ENCODE data around the gene PKD1.

The PKD1 gene

GRCh38 chr16:2046893-2047329, 88.8 kb downstream of the PKD1 start:
- in situ Hi-C loops (cut with MboI; ENCODE audit: low sequenced_read_pairs, unreplicated experiment), result no loop called here
- DNase-seq (ENCODE audit: low spot score), result no peak
- TF ChIP-seq, protein P1, sequence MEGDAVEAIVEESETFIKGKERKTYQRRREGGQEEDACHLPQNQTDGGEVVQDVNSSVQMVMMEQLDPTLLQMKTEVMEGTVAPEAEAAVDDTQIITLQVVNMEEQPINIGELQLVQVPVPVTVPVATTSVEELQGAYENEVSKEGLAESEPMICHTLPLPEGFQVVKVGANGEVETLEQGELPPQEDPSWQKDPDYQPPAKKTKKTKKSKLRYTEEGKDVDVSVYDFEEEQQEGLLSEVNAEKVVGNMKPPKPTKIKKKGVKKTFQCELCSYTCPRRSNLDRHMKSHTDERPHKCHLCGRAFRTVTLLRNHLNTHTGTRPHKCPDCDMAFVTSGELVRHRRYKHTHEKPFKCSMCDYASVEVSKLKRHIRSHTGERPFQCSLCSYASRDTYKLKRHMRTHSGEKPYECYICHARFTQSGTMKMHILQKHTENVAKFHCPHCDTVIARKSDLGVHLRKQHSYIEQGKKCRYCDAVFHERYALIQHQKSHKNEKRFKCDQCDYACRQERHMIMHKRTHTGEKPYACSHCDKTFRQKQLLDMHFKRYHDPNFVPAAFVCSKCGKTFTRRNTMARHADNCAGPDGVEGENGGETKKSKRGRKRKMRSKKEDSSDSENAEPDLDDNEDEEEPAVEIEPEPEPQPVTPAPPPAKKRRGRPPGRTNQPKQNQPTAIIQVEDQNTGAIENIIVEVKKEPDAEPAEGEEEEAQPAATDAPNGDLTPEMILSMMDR (IDR thresholded peaks at IDR 0.05; ENCODE audit: borderline replicate concordance, control extremely low read depth, extremely low read depth, insufficient read depth, missing control alignments), result no peak

GRCh38 chr16:2045965-2046892, 89.5 kb downstream of the PKD1 start:
- in situ Hi-C loops (cut with MboI; ENCODE audit: low sequenced_read_pairs, unreplicated experiment), result no loop called here
- TF ChIP-seq, protein P1 (IDR thresholded peaks at IDR 0.05; ENCODE audit: borderline replicate concordance, control extremely low read depth, extremely low read depth, insufficient read depth, missing control alignments), result no peak
- no peak for DNase-seq (ENCODE audit: low spot score)

- in situ Hi-C loops (cut with MboI; ENCODE audit: low sequenced_read_pairs, unreplicated experiment), result no loop called here
- DNase-seq (ENCODE audit: low spot score), result no peak
These were observed 91.2 kb downstream of the PKD1 start for GRCh38 chr16:2044541-2044940.

DNA sequence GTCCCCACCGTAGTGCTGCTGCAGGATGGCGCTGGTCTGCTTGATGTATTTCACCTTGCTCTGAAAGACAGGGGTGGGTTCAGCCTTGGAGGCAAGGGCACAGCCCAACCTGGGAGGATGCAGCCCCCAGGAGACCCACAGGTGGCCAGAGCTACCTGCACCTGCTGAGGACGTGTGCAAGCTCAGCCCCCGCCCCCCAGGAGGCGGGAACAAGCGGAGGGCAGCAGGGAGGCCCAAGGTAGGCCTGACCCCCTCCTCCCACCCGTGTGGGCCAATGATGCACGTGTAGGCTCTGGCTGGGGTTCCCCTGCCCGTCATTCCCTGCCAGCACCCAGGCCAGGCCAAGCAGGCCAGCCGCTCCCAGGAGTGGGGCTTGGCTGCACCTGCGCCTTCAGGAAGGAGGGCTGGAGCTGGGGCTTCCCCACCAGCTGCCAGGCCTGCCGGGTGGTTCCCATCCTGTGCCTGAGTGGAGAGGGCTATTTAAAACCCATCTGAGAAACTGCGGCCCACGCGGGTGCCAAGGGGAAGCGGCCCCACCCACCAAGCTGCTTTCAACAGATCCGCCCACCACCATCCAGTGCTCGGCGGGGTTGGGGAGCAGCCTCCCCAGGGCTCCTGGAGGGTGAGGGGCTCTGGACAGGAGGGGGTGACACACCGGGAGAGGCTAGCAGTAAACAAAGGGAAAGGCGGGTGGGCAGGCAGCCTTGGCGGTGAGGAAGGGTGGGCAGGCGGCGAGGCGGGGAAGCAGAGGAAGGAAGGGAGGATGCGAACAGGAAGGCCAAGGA, 91.8 kb downstream of the PKD1 start:
- TF ChIP-seq, protein P1 (IDR thresholded peaks at IDR 0.05; ENCODE audit: borderline replicate concordance, control extremely low read depth, extremely low read depth, insufficient read depth, missing control alignments), result no peak
- in situ Hi-C loops (cut with MboI; ENCODE audit: low sequenced_read_pairs, unreplicated experiment), result no loop called here
- peak; percentile 57 for DNase-seq (ENCODE audit: low spot score)

More at GRCh38 chr16:2044541-2044940, 91.2 kb downstream of the PKD1 start:
- TF ChIP-seq, protein P1 (IDR thresholded peaks at IDR 0.05; ENCODE audit: borderline replicate concordance, control extremely low read depth, extremely low read depth, insufficient read depth, missing control alignments), result no peak

DNA sequence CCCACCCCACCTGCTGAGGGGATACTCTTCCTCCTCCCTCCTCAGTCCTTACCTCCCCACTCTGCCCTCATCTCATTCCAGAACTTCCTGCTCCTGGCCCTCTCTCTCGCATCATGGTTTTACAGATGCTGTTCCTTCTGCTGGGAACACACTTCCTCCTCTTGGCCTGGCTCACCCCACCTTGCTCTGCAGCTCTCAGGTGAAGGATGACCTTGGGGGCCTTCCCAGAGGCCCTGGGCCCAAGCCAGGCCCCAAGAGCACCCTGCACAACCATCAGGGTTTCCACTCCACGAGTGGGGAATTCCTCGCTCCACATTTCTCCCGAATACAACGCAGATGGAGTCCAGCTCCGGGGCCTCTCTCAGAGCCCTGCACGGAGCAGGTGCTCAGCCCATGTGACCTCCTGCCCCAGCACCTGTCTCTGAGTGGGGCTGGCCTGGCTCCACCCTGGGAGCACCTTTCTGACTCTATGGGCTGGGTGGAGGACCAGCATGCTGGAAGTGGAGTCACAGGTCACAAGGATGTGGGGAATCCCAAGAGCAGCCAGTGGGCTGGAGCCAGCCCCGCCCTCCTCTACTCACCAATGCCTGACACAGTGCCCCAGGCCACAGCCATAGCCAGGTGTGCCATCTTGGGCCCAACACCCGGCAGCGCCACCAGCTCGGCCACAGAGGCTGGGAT, 92.6 kb downstream of the PKD1 start:
- DNase-seq (ENCODE audit: low spot score), result no peak
- in situ Hi-C loops (cut with MboI; ENCODE audit: low sequenced_read_pairs, unreplicated experiment), result no loop called here
- TF ChIP-seq, protein P1 (IDR thresholded peaks at IDR 0.05; ENCODE audit: borderline replicate concordance, control extremely low read depth, extremely low read depth, insufficient read depth, missing control alignments), result no peak

All from GM13976 (cell line).